Activated CD8-positive, alpha-beta memory T cell treated with anti-CD3 and anti-CD28 coated beads for 36 hours (primary cell): ENCODE measurements around the gene MALAT1. TPM values are rescaled to one million over a fixed set of nuclear protein-coding genes. Genes with fewer than 3 reads are reported as not detected.

ENCODE experiments used
- CTCF ChIA-PET: fragments of 350-600 bp; sonication (Branson Sonifier 250); formaldehyde crosslinking; loops from one replicate; lab custom pipeline; 2021; ENCODE audit warnings: antibody characterized with exemption; lab: Charles Lee
- POLR2A ChIA-PET: fragments of 350-600 bp; sonication (Branson Sonifier 250); formaldehyde crosslinking; loops from one replicate; lab custom pipeline; 2021; ENCODE audit warnings: antibody characterized with exemption; lab: Charles Lee
- total RNA-seq, 2 experiments: library from RNA; stranded (reverse); gene quantifications; one replicate each; pipeline ENCODE4 v1.2.3, GENCODE V29; 2021

The MALAT1 gene
- total RNA-seq, 2 experiments from 2014 or later = 3,032 to 3,074 TPM

DNA sequence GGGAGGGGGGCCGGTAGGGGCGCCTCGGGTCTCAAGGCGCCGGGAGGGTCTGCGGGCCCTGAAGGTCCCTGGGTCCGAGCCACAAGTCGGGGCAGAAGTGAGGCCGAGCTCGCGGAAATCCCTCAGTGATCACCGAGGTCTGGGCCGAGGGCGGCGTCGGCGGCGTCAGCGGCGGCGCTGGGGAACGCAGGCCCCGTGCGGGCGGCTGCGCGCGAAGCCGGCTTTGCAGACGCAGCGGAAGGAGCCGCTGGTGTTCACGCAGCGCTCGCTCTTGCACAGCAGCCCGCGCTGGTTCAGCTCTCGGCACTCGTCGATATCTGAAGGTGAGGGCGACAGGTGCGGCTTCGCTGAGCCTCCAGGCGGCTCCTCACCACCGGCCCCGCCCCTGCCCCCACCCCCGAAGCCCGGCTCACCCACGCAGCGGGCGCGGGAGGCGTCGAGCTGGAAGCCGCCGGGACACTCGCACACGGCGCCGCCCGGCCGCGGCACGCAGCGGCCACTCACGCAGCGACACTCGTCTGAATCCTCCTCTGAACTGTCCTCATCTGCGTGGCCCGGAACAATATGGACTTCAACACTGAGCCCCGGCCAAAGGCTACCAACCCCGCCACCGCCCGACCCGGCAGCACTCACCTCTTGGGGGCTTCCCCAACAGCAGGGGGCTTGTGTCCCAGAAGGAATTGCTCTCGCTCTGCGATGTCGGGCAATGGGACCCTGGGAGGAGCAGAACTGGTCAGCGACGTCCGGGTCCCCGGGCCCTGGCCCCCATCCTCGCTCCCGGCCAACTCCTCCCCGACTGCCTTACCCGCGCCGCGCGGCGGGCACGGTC, 40.3 kb downstream of the MALAT1 start:
- CTCF ChIA-PET = interaction anchor here (0.9 to 3.7 kb wide), 11 partner anchors 9 to 346 kb away, joined by 3 to 56 read pairs (median 18); partner anchors contain the start of genes FAM89B, SCYL1 and ZNRD2
- POLR2A ChIA-PET = interaction anchor here (0.5 to 1.8 kb wide), 4 partner anchors 36 to 363 kb away, joined by 3 to 5 read pairs (median 4); partner anchors contain the start of gene EHBP1L1

- POLR2A ChIA-PET = interaction anchor here (0.5 to 1.8 kb wide), 11 partner anchors 26 to 362 kb away, joined by 3 to 10 read pairs (median 4); partner anchors contain the start of genes DPF2, EHBP1L1 and NEAT1
- CTCF ChIA-PET = interaction anchor here (0.6 to 3.7 kb wide), 25 partner anchors 9 to 346 kb away, joined by 3 to 56 read pairs (median 5); partner anchors contain the start of genes FAM89B, LTBP3, MAP3K11 and SCYL1
These were observed 41.0 kb downstream of the MALAT1 start for GRCh38 chr11:65539744-65540289.

DNA sequence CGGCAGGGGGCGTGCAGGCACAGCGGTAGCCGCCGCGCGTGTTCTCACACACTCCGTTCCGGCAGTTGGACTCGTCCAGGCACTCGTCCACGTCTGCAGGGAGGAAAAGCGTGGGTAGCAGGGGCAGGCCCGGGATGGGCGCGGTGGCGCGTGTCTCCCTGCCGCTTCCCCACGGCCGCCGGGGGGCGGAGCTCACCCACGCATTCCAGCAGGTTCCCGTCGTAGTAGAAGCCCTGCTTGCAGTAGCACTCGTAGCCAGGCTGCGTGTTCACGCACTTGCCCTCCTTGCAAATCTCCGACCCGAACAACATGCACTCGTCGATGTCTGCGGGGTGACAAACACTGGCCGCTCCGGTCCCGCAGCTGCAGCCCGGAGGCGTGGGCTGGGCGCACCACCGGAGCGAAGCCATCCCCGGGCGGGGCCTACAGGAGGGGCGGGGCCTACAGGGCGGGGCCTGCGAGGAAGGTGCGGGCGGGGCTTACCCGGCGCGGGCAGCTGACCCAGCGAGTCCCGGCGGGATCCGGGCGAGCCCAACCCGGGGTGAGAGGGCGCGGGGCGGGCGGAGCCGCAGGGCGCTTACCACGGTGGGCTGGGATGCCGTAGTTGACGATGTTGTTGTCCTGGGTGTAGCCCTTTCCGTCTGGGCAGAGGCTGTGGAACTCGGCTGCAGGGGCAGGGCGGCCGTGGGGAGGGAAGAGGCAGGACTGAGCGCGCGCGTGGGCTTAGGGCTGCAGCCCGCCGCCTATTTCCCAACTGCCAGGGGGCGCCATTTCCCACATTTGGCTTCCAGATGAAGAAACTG, 41.6 kb downstream of the MALAT1 start:
- ChIA-PET POLR2A (interaction anchor here (0.8 to 3.1 kb wide), 12 partner anchors 26 to 207 kb away, joined by 3 to 14 read pairs (median 4); partner anchors contain the start of genes DPF2, EHBP1L1, FAM89B and NEAT1), CTCF (interaction anchor here (0.6 to 3.7 kb wide), 30 partner anchors 9 to 345 kb away, joined by 3 to 56 read pairs (median 4); partner anchors contain the start of genes FAM89B, LTBP3, MAP3K11 and PCNX3)

DNA sequence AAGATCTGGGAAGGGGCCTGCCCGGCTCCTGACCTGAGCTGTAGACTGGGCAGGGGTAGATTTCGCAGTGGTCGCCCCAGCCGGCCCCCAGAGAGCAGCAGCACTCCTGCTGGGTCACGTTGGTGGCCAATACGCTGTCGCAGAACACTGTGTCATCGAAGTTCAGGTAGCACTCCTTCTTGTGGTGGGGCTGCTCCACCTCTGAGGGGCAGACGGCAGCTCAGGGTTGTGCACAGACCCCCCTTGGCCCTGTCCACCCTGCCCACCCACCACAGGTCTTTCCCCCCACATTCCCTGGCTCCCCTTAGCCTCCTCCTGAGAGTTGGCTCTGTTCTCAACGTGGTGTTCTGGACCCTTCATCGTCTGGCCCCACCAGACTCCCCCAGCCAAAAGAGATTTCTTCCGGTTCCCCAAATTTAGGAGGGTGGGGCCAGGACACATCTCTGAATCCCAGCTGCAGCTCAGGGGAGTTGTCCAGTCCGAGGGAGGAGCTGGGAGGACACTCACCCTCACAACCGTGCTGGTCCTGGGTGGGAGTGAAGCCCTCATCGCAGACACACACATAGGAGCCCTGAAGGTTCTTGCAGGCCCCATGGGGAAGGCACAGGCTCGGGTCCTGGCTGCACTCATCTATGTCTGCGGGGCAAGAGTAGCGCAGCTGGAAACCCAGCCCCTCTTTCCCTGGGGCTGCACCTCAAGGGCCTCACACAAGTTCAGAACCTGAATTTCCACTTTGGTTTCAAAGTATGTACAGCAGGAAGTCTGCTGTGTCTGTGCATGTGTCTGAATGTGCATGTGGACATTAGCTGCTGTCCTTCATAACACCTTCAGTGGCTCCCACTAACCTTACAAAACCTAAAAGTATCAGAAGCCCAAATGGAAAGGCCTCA, 42.5 kb downstream of the MALAT1 start:
- ChIA-PET POLR2A (interaction anchor here (0.8 to 3.1 kb wide), 10 partner anchors 25 to 119 kb away, joined by 3 to 14 read pairs (median 4); partner anchors contain the start of genes EHBP1L1, FAM89B and NEAT1), CTCF (interaction anchor here (0.6 to 3.7 kb wide), 22 partner anchors 8 to 151 kb away, joined by 3 to 56 read pairs (median 8); partner anchors contain the start of genes FAM89B, LTBP3, PCNX3 and SCYL1)

GRCh38 chr11:65542738-65543390, 44.0 kb downstream of the MALAT1 start:
- POLR2A ChIA-PET = interaction anchor here (3.1 kb wide), 1 partner anchor 29 kb away, joined by 14 read pairs; the partner anchor contains the start of gene FAM89B

DNA sequence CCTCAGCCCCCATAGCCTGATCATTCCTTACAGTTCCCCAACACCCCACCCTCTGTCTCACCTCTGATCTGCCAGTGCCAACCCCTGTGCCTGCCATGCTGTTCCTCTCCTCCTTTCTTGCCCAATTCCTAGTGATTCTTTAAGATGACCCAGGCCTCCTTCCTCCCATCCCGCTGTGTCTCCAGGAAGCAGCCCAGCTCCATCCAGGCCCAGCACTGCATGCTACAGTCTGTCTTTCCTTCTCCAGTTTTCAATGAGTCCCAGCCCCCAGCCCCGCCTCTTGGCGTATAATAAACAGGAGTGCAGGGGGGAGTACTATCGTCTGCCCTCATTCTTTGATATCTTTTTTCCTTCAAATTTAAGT, 47.0 kb downstream of the MALAT1 start:
- CTCF ChIA-PET = interaction anchor here (1.0 to 2.4 kb wide), 4 partner anchors 20 to 42 kb away, joined by 3 to 11 read pairs (median 6); partner anchors contain the start of genes EHBP1L1 and FAM89B
- POLR2A ChIA-PET = interaction anchor here (1.0 to 2.5 kb wide), 3 partner anchors 9 to 42 kb away, joined by 3 to 10 read pairs (median 6); partner anchors contain the start of gene SCYL1

More at GRCh38 chr11:65542738-65543390, 44.0 kb downstream of the MALAT1 start:
- CTCF ChIA-PET = interaction anchor here (0.6 to 3.7 kb wide), 4 partner anchors 9 to 806 kb away, joined by 3 to 28 read pairs (median 7); no protein-coding TSS in a partner anchor

DNA sequence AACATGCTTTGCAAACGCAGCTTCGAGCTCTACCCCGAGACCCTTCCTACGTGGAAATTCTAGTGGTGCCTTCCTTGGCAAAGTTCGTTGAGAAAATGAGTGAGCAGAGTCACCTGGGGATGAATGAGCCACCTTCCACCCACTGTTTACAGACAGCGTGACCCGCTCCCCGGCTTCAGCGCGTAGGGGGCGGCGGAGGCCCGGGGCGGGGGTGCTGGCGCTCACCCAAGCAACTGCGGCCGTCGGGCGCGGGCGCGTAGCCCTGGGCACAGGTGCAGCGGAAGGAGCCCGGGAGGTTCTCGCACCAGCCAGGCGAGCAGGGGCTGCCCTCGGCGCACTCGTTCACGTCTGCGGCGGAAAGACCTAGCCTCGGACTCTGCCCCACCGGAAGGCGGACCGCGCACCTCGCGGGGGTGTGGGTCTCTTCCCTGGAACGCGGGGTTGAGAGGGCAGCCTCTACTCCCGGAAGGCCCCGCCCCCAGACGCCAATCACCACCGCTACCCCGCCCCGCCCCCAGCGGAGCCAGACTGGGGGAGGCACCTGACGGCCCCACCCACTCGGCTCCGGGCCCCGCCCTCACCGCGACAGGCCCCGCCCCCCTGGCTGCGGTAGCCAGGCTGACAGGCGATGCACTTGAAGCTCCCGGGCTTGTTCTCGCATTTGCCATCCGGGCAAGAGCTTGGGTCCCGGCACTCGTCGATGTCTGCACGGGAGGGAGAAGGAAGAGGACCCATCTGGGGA, 47.5 kb downstream of the MALAT1 start:
- POLR2A ChIA-PET = interaction anchor here (0.6 to 2.5 kb wide), 6 partner anchors 10 to 41 kb away, joined by 3 to 10 read pairs (median 4); partner anchors contain the start of genes FAM89B and SCYL1
- CTCF ChIA-PET = interaction anchor here (0.6 to 2.4 kb wide), 9 partner anchors 8 to 47 kb away, joined by 3 to 11 read pairs (median 3); partner anchors contain the start of genes EHBP1L1 and FAM89B

DNA sequence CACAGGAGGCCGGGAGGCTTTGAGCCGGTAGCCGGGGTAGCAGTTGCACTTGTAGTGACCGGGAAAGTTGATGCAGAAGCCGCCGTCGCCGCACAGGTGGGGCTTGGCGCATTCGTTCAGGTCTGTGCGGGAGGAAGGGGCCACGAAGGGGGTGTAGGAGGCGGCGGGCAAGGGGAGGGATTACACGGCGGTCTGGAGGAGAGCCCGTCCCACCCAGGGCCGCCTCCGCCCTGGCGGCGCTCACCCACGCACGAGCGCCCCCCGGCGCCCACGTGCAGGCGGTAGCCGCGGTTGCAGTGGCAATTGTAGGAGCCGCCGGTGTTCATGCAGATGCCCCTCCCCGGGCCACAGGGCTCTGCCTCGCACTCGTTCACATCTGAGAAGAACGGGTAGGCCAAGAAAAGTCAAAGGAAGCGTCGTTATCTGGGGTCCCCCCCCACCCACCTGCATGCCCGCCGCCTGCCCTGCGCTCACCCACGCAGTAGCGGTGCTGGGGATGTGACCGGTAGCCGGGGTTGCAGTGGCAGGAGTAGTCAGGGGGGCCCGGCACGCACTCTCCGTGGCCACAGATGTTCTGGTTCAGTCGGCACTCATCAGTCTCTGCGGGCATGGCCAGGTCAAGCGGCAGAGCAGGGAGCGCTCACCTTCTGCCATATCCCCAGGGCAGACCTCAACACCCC, 48.7 kb downstream of the MALAT1 start:
- ChIA-PET CTCF (interaction anchor here (0.9 to 2.4 kb wide), 5 partner anchors 10 to 43 kb away, joined by 3 to 11 read pairs (median 4); no protein-coding TSS in a partner anchor), POLR2A (interaction anchor here (1.1 to 1.7 kb wide), 3 partner anchors 9 to 40 kb away, joined by 3 to 6 read pairs (median 3); partner anchors contain the start of gene FAM89B)

- ChIA-PET CTCF (interaction anchor here (0.8 to 1.9 kb wide), 6 partner anchors 8 to 50 kb away, joined by 3 to 5 read pairs (median 4); partner anchors contain the start of genes MALAT1 and ZNRD2), POLR2A (no interaction called here)
These were observed 49.5 kb downstream of the MALAT1 start for GRCh38 chr11:65548395-65548794.

DNA sequence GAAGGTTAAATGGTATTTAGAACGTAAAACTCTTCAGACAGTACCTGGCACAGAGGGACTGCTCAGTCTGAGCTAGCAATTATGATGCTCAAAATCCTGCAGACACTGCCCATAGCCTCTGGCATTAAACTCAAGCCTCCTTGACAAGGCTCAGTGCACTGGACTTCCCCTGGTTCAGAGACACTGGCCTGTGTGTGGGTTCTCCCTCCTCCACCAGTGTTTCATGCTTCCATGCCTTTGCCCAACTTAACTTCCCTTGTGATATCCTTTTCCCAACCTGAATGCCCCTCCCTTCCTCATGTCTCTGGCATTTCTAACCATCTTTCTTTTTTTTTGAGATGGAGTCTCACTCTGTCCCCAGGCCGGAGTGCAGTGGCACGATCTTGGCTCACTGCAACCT, 50.3 kb downstream of the MALAT1 start:
- ChIA-PET CTCF (interaction anchor here (0.8 to 1.4 kb wide), 5 partner anchors 9 to 42 kb away, joined by 3 to 5 read pairs (median 4); partner anchors contain the start of gene ZNRD2), POLR2A (interaction anchor here (0.5 to 1.3 kb wide), 3 partner anchors 13 to 37 kb away, joined by 3 to 6 read pairs (median 4); no protein-coding TSS in a partner anchor)

GRCh38 chr11:65551572-65552387, 52.9 kb downstream of the MALAT1 start:
- POLR2A ChIA-PET = no interaction called here
- CTCF ChIA-PET = interaction anchor here (0.9 to 3.6 kb wide), 8 partner anchors 11 to 63 kb away, joined by 4 to 28 read pairs (median 6); partner anchors contain the start of genes FAM89B, PCNX3 and ZNRD2

- ChIA-PET CTCF (interaction anchor here (0.9 to 3.6 kb wide), 8 partner anchors 10 to 63 kb away, joined by 4 to 28 read pairs (median 6); partner anchors contain the start of genes FAM89B, PCNX3 and ZNRD2), POLR2A (no interaction called here)
These were observed 53.6 kb downstream of the MALAT1 start for GRCh38 chr11:65552388-65552951.

- CTCF ChIA-PET = interaction anchor here (0.6 to 3.6 kb wide), 4 partner anchors 12 to 22 kb away, joined by 3 to 28 read pairs (median 4); partner anchors contain the start of gene EHBP1L1
- POLR2A ChIA-PET = no interaction called here
These were observed 54.6 kb downstream of the MALAT1 start for GRCh38 chr11:65553301-65554001.
